IMR-90 (cell line): ENCODE data around the gene WBP1L. TPM values are rescaled to one million over a fixed set of nuclear protein-coding genes. Genes with fewer than 3 reads are reported as not detected.

Experiments
- ATAC-seq: fragments of 200-7000 bp; cut with Tn5 transposase; 2 replicates; pipeline ENCODE4 v1.9.1; 2020; ENCODE audit warnings: low read depth, mild to moderate bottlenecking, moderate library complexity
- BruUV-seq: library from RNA; stranded (reverse); fragments of 400-500 nt; replicated peaks from 2 replicates; lab custom pipeline; 2021; lab: Mats Ljungman, UMichigan
- CTCF ChIA-PET: fragments of 300-600 bp; formaldehyde crosslinking; extraction: SDS; loops from one replicate; lab custom pipeline; 2021; ENCODE audit warnings: antibody characterized with exemption; lab: Yijun Ruan, JAX
- POLR2A ChIA-PET: fragments of 300-600 bp; sonication (Branson Sonifier 250); formaldehyde crosslinking; loops from one replicate; lab custom pipeline; 2022; ENCODE audit warnings: antibody characterized with exemption; ENCODE audit not compliant: unreplicated experiment; lab: Charles Lee
- DNase-seq: peaks from one replicate; pipeline ENCODE4 v3.0.0; 2013
- H2AFZ ChIP-seq: replicated peaks from 2 replicates; pipeline ENCODE3; 2013; ENCODE audit warnings: low read length, mild to moderate bottlenecking; ENCODE audit not compliant: poor library complexity
- H2AK5ac ChIP-seq: 2 replicates; pipeline ENCODE4 v1.6.1; 2013; ENCODE audit warnings: low read depth, low read length, inconsistent platforms
- H2AK9ac ChIP-seq: replicated peaks from 2 replicates; pipeline ENCODE3; 2013; ENCODE audit warnings: mild to moderate bottlenecking, low read depth, low read length, moderate library complexity; ENCODE audit not compliant: poor library complexity
- H2BK120ac ChIP-seq: 2 replicates; pipeline ENCODE4 v1.6.1; 2013; ENCODE audit warnings: low read depth, low read length, inconsistent platforms
- H2BK15ac ChIP-seq: 3 replicates; pipeline ENCODE4 v1.6.1; 2013; ENCODE audit warnings: low read depth, low read length, inconsistent platforms
- H2BK20ac ChIP-seq: 2 replicates; pipeline ENCODE4 v1.6.1; 2013; ENCODE audit warnings: low read depth, mild to moderate bottlenecking, inconsistent platforms, low read length, moderate library complexity
- H2BK5ac ChIP-seq: 2 replicates; pipeline ENCODE4 v1.6.1; 2013; ENCODE audit warnings: mild to moderate bottlenecking, low read depth, low read length, inconsistent platforms; ENCODE audit not compliant: poor library complexity, severe bottlenecking
- H3K14ac ChIP-seq: replicated peaks from 2 replicates; pipeline ENCODE4 v1.6.1; 2013; ENCODE audit warnings: low read depth, low read length, inconsistent platforms
- H3K18ac ChIP-seq: 2 replicates; pipeline ENCODE4 v1.6.1; 2013; ENCODE audit warnings: low read depth, low read length, control low read depth
- H3K23ac ChIP-seq: 2 replicates; pipeline ENCODE4 v1.6.1; 2013; ENCODE audit warnings: low read depth, low read length, inconsistent platforms
- H3K27ac ChIP-seq: 2 replicates; pipeline ENCODE4 v1.5.1; 2013; ENCODE audit warnings: mild to moderate bottlenecking, control low read depth, low read length; ENCODE audit not compliant: insufficient read depth
- H3K27me3 ChIP-seq: 2 replicates; pipeline ENCODE4 v1.6.1; 2013; ENCODE audit warnings: low read length; ENCODE audit not compliant: control insufficient read depth, insufficient read depth
- H3K36me3 ChIP-seq: 2 replicates; pipeline ENCODE4 v1.6.1; 2013; ENCODE audit warnings: low read length, mixed read lengths; ENCODE audit not compliant: control insufficient read depth, insufficient read depth
- H3K4ac ChIP-seq: 2 replicates; pipeline ENCODE4 v1.6.1; 2013; ENCODE audit warnings: low read depth, low read length, inconsistent platforms
- H3K4me1 ChIP-seq: 2 replicates; pipeline ENCODE4 v1.6.1; 2013; ENCODE audit warnings: low read length, mixed read lengths; ENCODE audit not compliant: control insufficient read depth, insufficient read depth
- H3K4me2 ChIP-seq: 2 replicates; pipeline ENCODE4 v1.6.1; 2013; ENCODE audit warnings: low read depth, mild to moderate bottlenecking, control low read depth, low read length, moderate library complexity
- H3K4me3 ChIP-seq: 2 replicates; pipeline ENCODE4 v1.5.1; 2013; ENCODE audit warnings: low read depth, mild to moderate bottlenecking, control low read depth, low read length, moderate library complexity; ENCODE audit not compliant: insufficient read depth
- H3K56ac ChIP-seq: 2 replicates; pipeline ENCODE4 v1.6.1; 2013; ENCODE audit warnings: low read length, inconsistent platforms; ENCODE audit not compliant: insufficient read depth; ENCODE audit errors: extremely low read depth
- H3K79me1 ChIP-seq, 2 experiments: 2 replicates each; pipeline ENCODE4 v1.6.1; 2013; ENCODE audit warnings: low read length in 2 of 2, inconsistent platforms in 1 of 2, low read depth in 1 of 2
- H3K9ac ChIP-seq: 2 replicates; pipeline ENCODE4 v1.6.1; 2013; ENCODE audit warnings: low read depth, low read length, control low read depth
- H3K9me1 ChIP-seq: 2 replicates; pipeline ENCODE4 v1.6.1; 2013; ENCODE audit warnings: low read length, inconsistent platforms; ENCODE audit not compliant: insufficient read depth
- H3K9me3 ChIP-seq: 2 replicates; pipeline ENCODE4 v1.6.1; 2013; ENCODE audit warnings: low read length; ENCODE audit not compliant: control insufficient read depth, insufficient read depth
- H4K20me1 ChIP-seq: 2 replicates; pipeline ENCODE4 v1.6.1; 2013; ENCODE audit warnings: low read length, inconsistent platforms; ENCODE audit not compliant: insufficient read depth
- H4K5ac ChIP-seq: 2 replicates; pipeline ENCODE4 v1.6.1; 2013; ENCODE audit warnings: mild to moderate bottlenecking, low read depth, low read length, control low read depth
- H4K8ac ChIP-seq, 2 experiments: 2 replicates each; pipeline ENCODE4 v1.6.1; 2013; ENCODE audit warnings: low read depth in 2 of 2, low read length in 2 of 2, control low read depth in 1 of 2, inconsistent platforms in 1 of 2
- H4K91ac ChIP-seq: 2 replicates; pipeline ENCODE4 v1.6.1; 2013; ENCODE audit warnings: low read depth, low read length, inconsistent platforms; ENCODE audit not compliant: insufficient read depth
- CEBPB ChIP-seq: IDR thresholded peaks from 2 replicates; pipeline ENCODE4 v1.6.1; 2012; ENCODE audit warnings: low read depth, low read length, improper control_type of control experiment
- CTCF ChIP-seq: conservative IDR thresholded peaks from 2 replicates; pipeline ENCODE4 v1.5.1; 2012; ENCODE audit warnings: mild to moderate bottlenecking, low read depth, low read length, improper control_type of control experiment
- ELK1 ChIP-seq: fragments of 150-350 bp; IDR thresholded peaks from 2 replicates; pipeline ENCODE4 v1.6.1; 2016; ENCODE audit warnings: low read depth, mild to moderate bottlenecking, low read length, moderate library complexity, borderline replicate concordance
- FOS ChIP-seq: fragments of 150-350 bp; IDR thresholded peaks from 2 replicates; pipeline ENCODE4 v1.6.1; 2016; ENCODE audit warnings: low read depth, low read length
- MAFK ChIP-seq: IDR thresholded peaks from 2 replicates; pipeline ENCODE4 v1.6.1; 2012; ENCODE audit warnings: low read depth, low read length, improper control_type of control experiment
- MXI1 ChIP-seq: IDR thresholded peaks from 2 replicates; pipeline ENCODE4 v1.6.1; 2012; ENCODE audit warnings: low read depth, mild to moderate bottlenecking, low read length, moderate library complexity, borderline replicate concordance
- POLR2A ChIP-seq: IDR thresholded peaks from 2 replicates; pipeline ENCODE4 v1.6.1; 2012; ENCODE audit warnings: mild to moderate bottlenecking, low read depth, low read length
- RCOR1 ChIP-seq: IDR thresholded peaks from 2 replicates; pipeline ENCODE4 v1.6.1; 2012; ENCODE audit warnings: mild to moderate bottlenecking, low read length, improper control_type of control experiment; ENCODE audit not compliant: insufficient replicate concordance
- SMC3 ChIP-seq: fragments of 150-350 bp; IDR thresholded peaks from 2 replicates; pipeline ENCODE4 v1.6.1; 2016; ENCODE audit warnings: low read depth, mild to moderate bottlenecking, antibody characterized with exemption, low read length, moderate library complexity
- USF2 ChIP-seq: fragments of 150-350 bp; IDR thresholded peaks from 2 replicates; pipeline ENCODE4 v1.6.1; 2017; ENCODE audit warnings: mild to moderate bottlenecking, antibody characterized with exemption, low read length, low read depth
- whole genome bisulfite sequencing, 2 experiments: methylation state at CpG; one replicate each; pipeline versions ENCODE4 v1.1.5 to v1.1.7; 2013; ENCODE audit warnings: missing lambda C conversion rate in 2 of 2; ENCODE audit not compliant: insufficient read length in 1 of 2; ENCODE audit errors: extremely low coverage in 2 of 2; 5-methylcytosine and 5-hydroxymethylcytosine counted together
- dilution Hi-C: fragments of 300-500 bp; cut with HindIII; formaldehyde crosslinking; loops from one replicate; pipeline ENCODE4 v1.14.3; 2018; ENCODE audit warnings: low sequenced_read_pairs; ENCODE audit not compliant: unreplicated experiment
- in situ Hi-C: fragments of 300-500 bp; cut with MboI; formaldehyde crosslinking; loops from 3 replicates; pipeline ENCODE4 v1.14.3; 2019; ENCODE audit warnings: low sequenced_read_pairs, inconsistent platforms, mixed read lengths
- intact Hi-C: fragments of 100-400 bp; cut with micrococcal nuclease; formaldehyde crosslinking; loops from 2 replicates; pipeline ENCODE4 v1.10.0; 2022
- polyA plus RNA-seq, 3 experiments: library from polyadenylated mRNA; depleted of rRNA; stranded (reverse); fragments of >200 nt; gene quantifications; 2 replicates each; pipeline ENCODE4 v1.2.3, GENCODE V29; 2012; ENCODE audit warnings: low replicate concordance in 1 of 3
- total RNA-seq: library from RNA; depleted of rRNA; stranded (reverse); fragments of >200 nt; gene quantifications from 2 replicates; pipeline ENCODE4 v1.2.3, GENCODE V29; 2012

The WBP1L gene
- total and polyA plus RNA-seq, 2 of the 4 experiments (the other 2 are of a cell fraction): 20.7 to 31.0 TPM

GRCh38 chr10:102795453-102796406 is 52.0 kb downstream of the WBP1L start:
- POLR2A ChIA-PET: no interaction called here
- TF ChIP-seq SMC3 (no peak), MXI1 (no peak), RCOR1 (no peak), POLR2A (no peak), MAFK (no peak), CEBPB (no peak), USF2 (no peak), CTCF (no peak), ELK1 (no peak), FOS (no peak)
- intact Hi-C loops: no loop called here
- ATAC-seq (no peak), DNase-seq (no peak)
- Histone ChIP-seq H4K20me1 (peaks cover 73% of the 10 kb centered on the region), H3K4me1 (peaks cover 13% of the 10 kb centered on the region), H3K79me1 (peaks cover 23 to 62% of the 10 kb centered on the region in 2 experiments), H2BK15ac (no peak overlapping the region), H3K4me3 (no peak overlapping the region), H4K8ac (no peak overlapping the region), H2BK20ac (no peak overlapping the region), H3K9ac (no peak overlapping the region), H2AFZ (no peak overlapping the region), H3K14ac (no peak overlapping the region; the same call in 1 of the 2 replicates), H3K23ac (no peak overlapping the region), H3K4me2 (no peak overlapping the region), H3K4ac (no peak overlapping the region), H3K27ac (no peak overlapping the region), H3K56ac (no peak overlapping the region), H4K91ac (no peak overlapping the region), H2AK5ac (peak overlapping the region; percentile 52; the same call in 1 of the 2 replicates), H3K36me3 (peaks cover 24% of the 10 kb centered on the region), H2BK5ac (no peak overlapping the region), H3K9me3 (no peaks in the 10 kb centered on the region), H4K5ac (no peak overlapping the region), H3K27me3 (no peaks in the 10 kb centered on the region), H2BK120ac (no peak overlapping the region), H2AK9ac (no peak overlapping the region), H3K9me1 (peaks cover 19% of the 10 kb centered on the region), H3K18ac (no peak overlapping the region)
- dilution Hi-C loops: no loop called here
- BruUV-seq: no TSS peak
- WGBS, 2 experiments: 81% methylated on average over 4 of the region's 15 CpGs; no CpG with 5 or more reads in 1 of the 2 experiments
- in situ Hi-C loops: no loop called here
- CTCF ChIA-PET: no interaction called here
